K562 (cell line): Measurements from ENCODE around the gene BRD7.

ENCODE experiments used
- ATF4 ChIP-seq: fragments of 450-650 bp; formaldehyde crosslinking; IDR thresholded peaks from 2 replicates; pipeline ENCODE4 v1.4.0; 2022; ENCODE audit warnings: mild to moderate bottlenecking, moderate library complexity
- CTCF ChIP-seq, 3 experiments: IDR thresholded peaks in 2 of 3; conservative IDR thresholded peaks in 1 of 3; 2 replicates each; pipeline ENCODE4 v1.5.1; 2011 to 2012; ENCODE audit warnings: low read length in 3 of 3, mild to moderate bottlenecking in 3 of 3, control low read depth in 2 of 3, improper control_type of control experiment in 1 of 3, inconsistent platforms in 1 of 3, low read depth in 1 of 3, mixed read lengths in 1 of 3, moderate library complexity in 1 of 3; ENCODE audit not compliant: insufficient read depth in 2 of 3
- KAT2B ChIP-seq: IDR thresholded peaks from one replicate; pipeline ENCODE4 v1.6.1; 2012; ENCODE audit warnings: low read depth, mild to moderate bottlenecking, control low read depth, inconsistent platforms, low read length, moderate library complexity
- MEIS2 ChIP-seq: fragments of 450-650 bp; IDR thresholded peaks from 2 replicates; pipeline ENCODE4 v1.6.1; 2014; ENCODE audit warnings: mild to moderate bottlenecking; ENCODE audit not compliant: partially characterized antibody
- POLR2A ChIP-seq: fragments of 450-650 bp; conservative IDR thresholded peaks from 2 replicates; pipeline ENCODE4 v1.6.1; 2016
- PYGO2 ChIP-seq: fragments of 450-650 bp; IDR thresholded peaks from 2 replicates; pipeline ENCODE4 v1.6.1; 2016; ENCODE audit warnings: mild to moderate bottlenecking, missing genetic modification characterization, moderate library complexity, missing compliant biosample characterization
- RBM34 ChIP-seq: fragments of 200-400 bp; formaldehyde crosslinking; IDR thresholded peaks from 2 replicates; pipeline ENCODE4 v1.6.1; 2018; ENCODE audit warnings: low read length, borderline replicate concordance; ENCODE audit not compliant: insufficient read depth
- SNAPC5 ChIP-seq: fragments of 250-450 bp; sonication (Bioruptor Pico); IDR thresholded peaks from 2 replicates; pipeline ENCODE4 v1.8.0; 2021; ENCODE audit warnings: moderate library complexity, mild to moderate bottlenecking, inconsistent platforms

GRCh38 chr16:50288026-50288425 lies 80.8 kb downstream of the BRD7 start:
- TF ChIP-seq MEIS2 (no peak), RBM34 (no peak), POLR2A (no peak), PYGO2 (tag) (no peak), KAT2B (no peak), CTCF (IDR thresholded peaks at IDR 0.05 in 2 of 3, conservative IDR thresholded peaks at IDR 0.05 in 1 of 3; ENCODE audit: insufficient read depth in 2 of 3, low read depth in 1 of 3, low read length in 3 of 3) (no peak), ATF4 (no peak), SNAPC5 (CRISPR knock-in tag) (no peak)
